Cerebellar nuclear complex (tissue), 1 donor: ENCODE results near the gene SERTAD2.

ENCODE experiments used
- DNase-seq, 2 experiments: peaks; one replicate each; lab custom pipeline; 2025; lab: John Stamatoyannopoulos, UW

Gene SERTAD2

GRCh38 chr2:64607381-64608304, 46.1 kb downstream of the SERTAD2 start:
- no peak for DNase-seq

GRCh38 chr2:64606479-64607363, 47.0 kb downstream of the SERTAD2 start:
- no peak for DNase-seq

- no peak for DNase-seq
Measured at GRCh38 chr2:64605991-64606478, 47.7 kb downstream of the SERTAD2 start.

- DNase-seq = no peak
Measured at GRCh38 chr2:64605026-64605471, 48.7 kb downstream of the SERTAD2 start.

- DNase-seq = no peak
Measured at GRCh38 chr2:64604155-64604554, 49.6 kb downstream of the SERTAD2 start.

- DNase-seq = no peak
Measured at GRCh38 chr2:64602436-64602835, 51.3 kb downstream of the SERTAD2 start.

GRCh38 chr2:64601785-64602391, 51.8 kb downstream of the SERTAD2 start:
- no peak for DNase-seq

GRCh38 chr2:64601034-64601754, 52.5 kb downstream of the SERTAD2 start:
- no peak for DNase-seq

- DNase-seq = no peak
Measured at GRCh38 chr2:64599469-64599868, 54.2 kb downstream of the SERTAD2 start.

- DNase-seq = no peak
Measured at GRCh38 chr2:64598226-64598625, 55.5 kb downstream of the SERTAD2 start.

GRCh38 chr2:64595397-64596176, 58.1 kb downstream of the SERTAD2 start:
- no peak for DNase-seq

- DNase-seq = no peak
Measured at GRCh38 chr2:64594226-64594989, 59.3 kb downstream of the SERTAD2 start.

GRCh38 chr2:64593035-64593655, 60.6 kb downstream of the SERTAD2 start:
- no peak for DNase-seq

- DNase-seq = no peak
Measured at GRCh38 chr2:64591188-64591587, 62.5 kb downstream of the SERTAD2 start.

- DNase-seq = no peak
Measured at GRCh38 chr2:64587561-64587960, 66.2 kb downstream of the SERTAD2 start.

- DNase-seq = no peak
Measured at GRCh38 chr2:64586883-64587481, 66.7 kb downstream of the SERTAD2 start.

- DNase-seq = no peak
Measured at GRCh38 chr2:64586054-64586453, 67.7 kb downstream of the SERTAD2 start.

GRCh38 chr2:64582774-64583340, 70.9 kb downstream of the SERTAD2 start:
- no peak for DNase-seq
